H1 (cell line): ENCODE measurements around the gene NXPH2. TPM values are rescaled to one million over a fixed set of nuclear protein-coding genes. Genes with fewer than 3 reads are reported as not detected.

ENCODE experiments used
- CTCF ChIA-PET: fragments of 300-600 bp; sonication (Branson Sonifier 250); formaldehyde crosslinking; loops from one replicate; lab custom pipeline; 2021; ENCODE audit not compliant: partially characterized antibody; lab: Charles Lee
- POLR2A ChIA-PET: fragments of 300-600 bp; sonication (Branson Sonifier 250); formaldehyde crosslinking; loops from one replicate; lab custom pipeline; 2021; ENCODE audit warnings: inconsistent platforms; ENCODE audit not compliant: partially characterized antibody; lab: Charles Lee
- DNase-seq, 2 experiments: peaks; one replicate each; pipeline versions ENCODE4 v3.0.0 to v3.0.0-alpha.2; 2010 to 2022; ENCODE audit warnings: low spot score in 2 of 2, low read depth in 1 of 2, mixed read lengths in 1 of 2
- FAIRE-seq: peaks from 2 replicates; lab custom pipeline; 2011; peaks lifted over from hg19 to GRCh38; lab: Jason Lieb, UNC
- H2AFZ ChIP-seq: 2 replicates; pipeline ENCODE4 v1.8.1; 2012; ENCODE audit warnings: low read length, inconsistent platforms
- H2AK5ac ChIP-seq: 2 replicates; pipeline ENCODE4 v1.6.1; 2013; ENCODE audit warnings: low read depth, low read length
- H2BK120ac ChIP-seq: replicated peaks from 2 replicates; pipeline ENCODE3; 2013; ENCODE audit warnings: low read depth, low read length, inconsistent platforms
- H2BK12ac ChIP-seq: 2 replicates; pipeline ENCODE4 v1.6.1; 2013; ENCODE audit warnings: low read depth, low read length
- H2BK15ac ChIP-seq: 2 replicates; pipeline ENCODE4 v1.6.1; 2013; ENCODE audit warnings: low read length
- H2BK20ac ChIP-seq: 2 replicates; pipeline ENCODE4 v1.6.1; 2013; ENCODE audit warnings: low read length
- H2BK5ac ChIP-seq: 2 replicates; pipeline ENCODE4 v1.6.1; 2013; ENCODE audit warnings: low read depth, low read length
- H3K14ac ChIP-seq: 2 replicates; pipeline ENCODE4 v1.6.1; 2013; ENCODE audit warnings: inconsistent platforms; ENCODE audit not compliant: insufficient read length
- H3K18ac ChIP-seq: 2 replicates; pipeline ENCODE4 v1.6.1; 2013; ENCODE audit warnings: low read length; ENCODE audit errors: extremely low read depth
- H3K23ac ChIP-seq: 2 replicates; pipeline ENCODE4 v1.6.1; 2013; ENCODE audit warnings: inconsistent platforms; ENCODE audit not compliant: insufficient read length
- H3K23me2 ChIP-seq: 2 replicates; pipeline ENCODE4 v1.6.1; 2013; ENCODE audit warnings: low read depth, low read length
- H3K27ac ChIP-seq: 2 replicates; pipeline ENCODE4 v1.6.1; 2011; ENCODE audit warnings: low read depth, low read length, inconsistent platforms
- H3K27me3 ChIP-seq, 4 experiments: replicated peaks in 1 of 4; 1 replicate in 1 of 4; 2 replicates in 3 of 4; pipeline versions ENCODE4 v1.6.1 to v1.8.1; 2011 to 2013; ENCODE audit warnings: low read length in 3 of 4, mild to moderate bottlenecking in 3 of 4, inconsistent platforms in 2 of 4, mixed read lengths in 2 of 4, moderate library complexity in 1 of 4; ENCODE audit not compliant: control insufficient read depth in 3 of 4, insufficient read depth in 3 of 4; ENCODE audit errors: extremely low read depth in 1 of 4
- H3K36me3 ChIP-seq, 4 experiments: 2 replicates each; pipeline versions ENCODE4 v1.6.1 to v1.8.1; 2011 to 2013; ENCODE audit warnings: mild to moderate bottlenecking in 4 of 4, low read length in 3 of 4, moderate library complexity in 2 of 4, control low read depth in 1 of 4, inconsistent platforms in 1 of 4; ENCODE audit not compliant: insufficient read depth in 4 of 4, control insufficient read depth in 2 of 4
- H3K4ac ChIP-seq: replicated peaks from 2 replicates; pipeline ENCODE3; 2013; ENCODE audit warnings: low read length, low read depth, mixed read lengths, inconsistent platforms; ENCODE audit not compliant: insufficient read length
- H3K4me1 ChIP-seq, 4 experiments: replicated peaks in 1 of 4; 1 replicate in 1 of 4; 2 replicates in 3 of 4; pipeline versions ENCODE4 v1.6.1 to v1.8.1; 2011 to 2013; ENCODE audit warnings: low read length in 3 of 4, inconsistent platforms in 2 of 4, mixed read lengths in 1 of 4; ENCODE audit not compliant: insufficient read depth in 4 of 4, control insufficient read depth in 3 of 4
- H3K4me2 ChIP-seq, 2 experiments: 2 replicates each; pipeline versions ENCODE4 v1.6.1 to v1.8.1; 2011 to 2013; ENCODE audit warnings: low read depth in 2 of 2, low read length in 2 of 2, control low read depth in 1 of 2, inconsistent platforms in 1 of 2, mild to moderate bottlenecking in 1 of 2; ENCODE audit not compliant: insufficient read depth in 1 of 2
- H3K4me3 ChIP-seq, 4 experiments: fragments of 200-600, 300-600 bp in 1 of 4; sonication (generic), shearing (Covaris generic), sonication (Bioruptor Twin) in 1 of 4; 2 replicates each; pipeline versions ENCODE4 v1.5.1 to v1.8.1; 2011 to 2016; ENCODE audit warnings: low read length in 4 of 4, low read depth in 3 of 4, control low read depth in 2 of 4, inconsistent platforms in 2 of 4, mild to moderate bottlenecking in 2 of 4, mixed read lengths in 1 of 4, moderate library complexity in 1 of 4; ENCODE audit not compliant: insufficient read depth in 2 of 4; ENCODE audit errors: extremely low read depth in 1 of 4
- H3K56ac ChIP-seq: replicated peaks from 2 replicates; pipeline ENCODE3; 2013; ENCODE audit warnings: low read depth, mild to moderate bottlenecking, mixed read lengths, low read length, inconsistent platforms; ENCODE audit not compliant: insufficient read length
- H3K79me1 ChIP-seq: 2 replicates; pipeline ENCODE4 v1.6.1; 2013; ENCODE audit warnings: low read depth, low read length, control low read depth
- H3K79me2 ChIP-seq, 2 experiments: 2 replicates each; pipeline versions ENCODE4 v1.6.1 to v1.8.1; 2012 to 2013; ENCODE audit warnings: low read length in 2 of 2, mild to moderate bottlenecking in 2 of 2, inconsistent platforms in 1 of 2; ENCODE audit not compliant: insufficient read depth in 2 of 2, control insufficient read depth in 1 of 2
- H3K9ac ChIP-seq, 4 experiments: replicated peaks in 1 of 4; 1 replicate in 1 of 4; 2 replicates in 3 of 4; pipeline versions ENCODE4 v1.6.1 to v1.8.1; 2011 to 2013; ENCODE audit warnings: low read depth in 3 of 4, low read length in 3 of 4, control low read depth in 2 of 4, mild to moderate bottlenecking in 2 of 4, moderate library complexity in 2 of 4, inconsistent platforms in 1 of 4; ENCODE audit errors: extremely low read depth in 1 of 4
- H3K9me3 ChIP-seq, 2 experiments: 2 replicates each; pipeline versions ENCODE4 v1.6.1 to v1.8.1; 2012 to 2013; ENCODE audit warnings: mild to moderate bottlenecking in 2 of 2, moderate library complexity in 2 of 2, control low read depth in 1 of 2, inconsistent platforms in 1 of 2, low read depth in 1 of 2, low read length in 1 of 2, mixed read lengths in 1 of 2; ENCODE audit not compliant: insufficient read depth in 2 of 2
- H4K20me1 ChIP-seq, 2 experiments: replicated peaks in 1 of 2; 2 replicates each; pipeline versions ENCODE3 to v1.8.1; 2011 to 2013; ENCODE audit warnings: inconsistent platforms in 2 of 2, low read length in 2 of 2, mild to moderate bottlenecking in 1 of 2; ENCODE audit not compliant: insufficient read depth in 2 of 2, control insufficient read depth in 1 of 2
- H4K5ac ChIP-seq: 2 replicates; pipeline ENCODE4 v1.6.1; 2013; ENCODE audit warnings: low read length, low read depth, mixed read lengths, inconsistent platforms; ENCODE audit not compliant: insufficient read length
- H4K8ac ChIP-seq: 2 replicates; pipeline ENCODE4 v1.8.0; 2013; ENCODE audit warnings: mild to moderate bottlenecking, moderate library complexity, low read length, inconsistent platforms; ENCODE audit not compliant: insufficient read depth; ENCODE audit errors: extremely low read depth
- H4K91ac ChIP-seq: replicated peaks from 2 replicates; pipeline ENCODE3; 2013; ENCODE audit warnings: low read length, mixed read lengths, inconsistent platforms; ENCODE audit not compliant: insufficient read length
- CREB1 ChIP-seq: IDR thresholded peaks from 2 replicates; pipeline ENCODE4 v1.6.1; 2012; ENCODE audit warnings: inconsistent platforms
- SP4 ChIP-seq: IDR thresholded peaks from 2 replicates; pipeline ENCODE4 v1.6.1; 2012; ENCODE audit warnings: low read length, inconsistent platforms
- WGBS, 2 experiments: shearing (Covaris generic) in 1 of 2; methylation state at CpG; one replicate each; pipeline versions ENCODE4 v1.1.6 to v1.1.7; 2013 to 2015; ENCODE audit warnings: low lambda C conversion rate in 2 of 2, mixed read lengths in 2 of 2, inconsistent platforms in 1 of 2, low coverage in 1 of 2, missing lambda C conversion rate in 1 of 2; ENCODE audit not compliant: insufficient replicate concordance in 2 of 2, insufficient coverage in 1 of 2, insufficient read length in 1 of 2; ENCODE audit errors: extremely low coverage in 1 of 2, missing lambda C conversion rate in 1 of 2; 5-methylcytosine and 5-hydroxymethylcytosine counted together
- polyA plus RNA-seq, 7 experiments: library from polyadenylated mRNA; depleted of rRNA in 3 of 7; stranded (reverse) in 5 of 7; unstranded in 2 of 7; fragments of >200 nt in 5 of 7; fragments of 200-250 nt in 2 of 7; gene quantifications; 1 replicate in 5 of 7; 2 replicates in 1 of 7; 4 replicates in 1 of 7; pipeline versions ENCODE4 v1.2.1 to v1.2.3, GENCODE V29; 2011 to 2013; ENCODE audit warnings: missing spikeins in 2 of 7, mixed read lengths in 2 of 7
- total RNA-seq: library from RNA; stranded (reverse); fragmentation: NEBNext Ultra II Directional; extraction: Animal tissue kit (Norgen Biotek cat#: 25700); gene quantifications from 2 replicates; pipeline ENCODE4 v1.2.1, GENCODE V29; 2021

Gene NXPH2
- total and polyA plus RNA-seq, 2 of the 8 experiments (the other 6 are each of a cell fraction or from before 2014, with no cell fraction given), result 1.9 to 6.9 TPM

GRCh38 chr2:138732651-138733050 lies 47.5 kb downstream of the NXPH2 start:
- Histone ChIP-seq H4K91ac (no peak overlapping the region), H3K4ac (no peak overlapping the region), H4K8ac (no peak overlapping the region), H2BK5ac (no peak overlapping the region), H3K4me2 (no peak overlapping the region), H3K4me3 (no peak overlapping the region), H3K79me2 (no peaks in the 10 kb centered on the region), H3K9ac (no peak overlapping the region), H3K23ac (no peak overlapping the region), H2BK20ac (no peak overlapping the region), H4K5ac (no peak overlapping the region), H3K79me1 (no peaks in the 10 kb centered on the region), H2AFZ (no peak overlapping the region), H3K14ac (no peak overlapping the region), H3K23me2 (no peaks in the 10 kb centered on the region), H2BK120ac (no peak overlapping the region), H4K20me1 (no peaks in the 10 kb centered on the region), H2BK12ac (no peak overlapping the region), H3K27me3 (no peaks in the 10 kb centered on the region), H2BK15ac (no peak overlapping the region), H3K36me3 (no peaks in the 10 kb centered on the region; a peak in 2 of 8 replicates), H3K9me3 (peaks cover 18 to 25% of the 10 kb centered on the region in 2 experiments), H2AK5ac (no peak overlapping the region), H3K18ac (no peak overlapping the region), H3K27ac (no peak overlapping the region), H3K4me1 (no peaks in the 10 kb centered on the region), H3K56ac (no peak overlapping the region)
- TF ChIP-seq SP4 (no peak), CREB1 (no peak)
- DNase-seq, result no peak
- FAIRE-seq, result no peak
- WGBS, 2 experiments, result 91% methylated on average over 1 of the region's 1 CpG; no CpG with 5 or more reads in 1 of the 2 experiments
- CTCF ChIA-PET, result interaction anchor here (1.0 kb wide), 1 partner anchor 24 kb away, joined by 3 read pairs; no protein-coding TSS in a partner anchor
- POLR2A ChIA-PET, result no interaction called here
